ENCODE results near the gene ASXL3.

GRCh38 chr18:33558529-33558928, 19.5 kb upstream of the ASXL3 start:
- TF ChIP-seq CTBP1 (IDR thresholded peaks at IDR 0.05; ENCODE audit: borderline replicate concordance) (no peak), FOXK2 (IDR thresholded peaks at IDR 0.05) (no peak), FOXM1 (IDR thresholded peaks at IDR 0.05; ENCODE audit: borderline replicate concordance) (no peak), SUZ12 (IDR thresholded peaks at IDR 0.05) (no peak), FOXA1 (IDR thresholded peaks at IDR 0.05) (no peak), PKNOX1 (IDR thresholded peaks at IDR 0.05) (no peak), HDGF (IDR thresholded peaks at IDR 0.05; ENCODE audit: borderline replicate concordance) (no peak), SP1 (IDR thresholded peaks at IDR 0.05) (no peak)
